ENCODE results near the gene BRD7.

Gene BRD7

DNA sequence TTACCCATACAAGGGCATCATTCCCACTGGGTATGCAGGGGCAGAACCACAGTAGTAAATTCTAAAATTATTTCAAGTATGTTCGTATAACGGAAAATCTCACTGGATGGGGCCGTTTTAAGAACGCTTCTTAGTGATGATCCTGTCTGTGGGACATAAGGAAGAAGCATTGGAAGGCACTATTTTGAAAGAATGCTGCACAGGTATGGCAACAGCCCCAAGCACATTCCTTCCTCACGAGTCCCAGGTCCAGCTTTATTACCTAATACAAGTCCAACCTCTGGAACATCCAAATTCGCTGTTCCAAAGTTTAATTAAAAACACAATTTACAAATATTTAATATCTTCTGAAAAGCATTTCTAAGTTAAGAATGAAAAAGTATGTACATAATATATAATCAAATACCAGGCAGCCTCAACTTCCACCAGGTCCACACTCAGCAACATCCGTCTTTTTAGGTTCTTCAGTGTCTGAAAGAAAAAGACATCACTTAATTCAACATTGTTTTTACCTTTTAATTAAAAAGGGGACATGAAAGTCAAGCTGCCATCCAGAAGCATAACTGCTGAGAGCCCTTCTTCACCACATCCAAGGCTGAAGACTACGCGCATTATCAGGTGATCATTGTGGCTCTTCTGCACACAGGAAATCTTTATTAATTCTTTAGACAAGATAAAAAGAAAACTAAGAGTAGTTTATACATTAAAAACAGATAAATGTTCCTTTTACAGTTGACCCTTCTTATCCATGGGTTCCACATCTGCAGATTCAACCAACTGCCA lies 49.8 kb downstream of the BRD7 start:
- Histone ChIP-seq H3K4me1 (ENCODE audit: control insufficient read depth, insufficient read depth, low read length) (no peaks in the 10 kb centered on the region), H3K27ac (ENCODE audit: extremely low read depth, low read depth, low read length) (no peak overlapping the region), H3K4me3 (ENCODE audit: low read depth, low read length) (no peak overlapping the region), H3K36me3 (ENCODE audit: control insufficient read depth in 2 of 2, insufficient read depth in 1 of 2, low read length in 2 of 2) (peaks cover 10 to 99% of the 10 kb centered on the region in 2 experiments), H3K9me3 (ENCODE audit: control insufficient read depth, insufficient read depth, low read depth, low read length) (no peaks in the 10 kb centered on the region)
- TF ChIP-seq ZNF184 (tag by site-specific recombination; IDR thresholded peaks at IDR 0.05) (no peak), ZNF544 (tag by site-specific recombination; IDR thresholded peaks at IDR 0.05) (no peak), ZNF274 (IDR thresholded peaks at IDR 0.05; ENCODE audit: low read length) (no peak), ZNF274 (tag by site-specific recombination; IDR thresholded peaks at IDR 0.05; ENCODE audit: borderline replicate concordance) (no peak), ZNF394 (tag by site-specific recombination; IDR thresholded peaks at IDR 0.05; ENCODE audit: borderline replicate concordance) (no peak), KLF7 (tag by site-specific recombination; IDR thresholded peaks at IDR 0.05; ENCODE audit: borderline replicate concordance) (no peak), ZBTB7A (tag by site-specific recombination; IDR thresholded peaks at IDR 0.05; ENCODE audit: low read depth) (no peak), SP7 (tag by site-specific recombination; IDR thresholded peaks at IDR 0.05) (no peak), RBAK (tag by site-specific recombination; IDR thresholded peaks at IDR 0.05) (no peak), ZNF623 (tag by site-specific recombination; IDR thresholded peaks at IDR 0.05) (no peak), ZNF112 (tag by site-specific recombination; IDR thresholded peaks at IDR 0.05) (no peak), ZNF324 (tag by site-specific recombination; IDR thresholded peaks at IDR 0.05) (no peak), ZFP41 (tag by site-specific recombination; IDR thresholded peaks at IDR 0.05; ENCODE audit: borderline replicate concordance) (no peak), ZNF114 (tag by site-specific recombination; IDR thresholded peaks at IDR 0.05) (no peak)
- TF ChIP-seq, protein P1, sequence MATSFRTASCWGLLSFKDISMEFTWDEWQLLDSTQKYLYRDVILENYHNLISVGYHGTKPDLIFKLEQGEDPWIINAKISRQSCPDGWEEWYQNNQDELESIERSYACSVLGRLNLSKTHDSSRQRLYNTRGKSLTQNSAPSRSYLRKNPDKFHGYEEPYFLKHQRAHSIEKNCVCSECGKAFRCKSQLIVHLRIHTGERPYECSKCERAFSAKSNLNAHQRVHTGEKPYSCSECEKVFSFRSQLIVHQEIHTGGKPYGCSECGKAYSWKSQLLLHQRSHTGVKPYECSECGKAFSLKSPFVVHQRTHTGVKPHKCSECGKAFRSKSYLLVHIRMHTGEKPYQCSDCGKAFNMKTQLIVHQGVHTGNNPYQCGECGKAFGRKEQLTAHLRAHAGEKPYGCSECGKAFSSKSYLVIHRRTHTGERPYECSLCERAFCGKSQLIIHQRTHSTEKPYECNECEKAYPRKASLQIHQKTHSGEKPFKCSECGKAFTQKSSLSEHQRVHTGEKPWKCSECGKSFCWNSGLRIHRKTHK (tag by site-specific recombination; IDR thresholded peaks at IDR 0.05): no peak
- TF ChIP-seq, protein P2, sequence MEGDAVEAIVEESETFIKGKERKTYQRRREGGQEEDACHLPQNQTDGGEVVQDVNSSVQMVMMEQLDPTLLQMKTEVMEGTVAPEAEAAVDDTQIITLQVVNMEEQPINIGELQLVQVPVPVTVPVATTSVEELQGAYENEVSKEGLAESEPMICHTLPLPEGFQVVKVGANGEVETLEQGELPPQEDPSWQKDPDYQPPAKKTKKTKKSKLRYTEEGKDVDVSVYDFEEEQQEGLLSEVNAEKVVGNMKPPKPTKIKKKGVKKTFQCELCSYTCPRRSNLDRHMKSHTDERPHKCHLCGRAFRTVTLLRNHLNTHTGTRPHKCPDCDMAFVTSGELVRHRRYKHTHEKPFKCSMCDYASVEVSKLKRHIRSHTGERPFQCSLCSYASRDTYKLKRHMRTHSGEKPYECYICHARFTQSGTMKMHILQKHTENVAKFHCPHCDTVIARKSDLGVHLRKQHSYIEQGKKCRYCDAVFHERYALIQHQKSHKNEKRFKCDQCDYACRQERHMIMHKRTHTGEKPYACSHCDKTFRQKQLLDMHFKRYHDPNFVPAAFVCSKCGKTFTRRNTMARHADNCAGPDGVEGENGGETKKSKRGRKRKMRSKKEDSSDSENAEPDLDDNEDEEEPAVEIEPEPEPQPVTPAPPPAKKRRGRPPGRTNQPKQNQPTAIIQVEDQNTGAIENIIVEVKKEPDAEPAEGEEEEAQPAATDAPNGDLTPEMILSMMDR (tag by site-specific recombination; IDR thresholded peaks at IDR 0.05): no peak
- TF ChIP-seq, protein P3, sequence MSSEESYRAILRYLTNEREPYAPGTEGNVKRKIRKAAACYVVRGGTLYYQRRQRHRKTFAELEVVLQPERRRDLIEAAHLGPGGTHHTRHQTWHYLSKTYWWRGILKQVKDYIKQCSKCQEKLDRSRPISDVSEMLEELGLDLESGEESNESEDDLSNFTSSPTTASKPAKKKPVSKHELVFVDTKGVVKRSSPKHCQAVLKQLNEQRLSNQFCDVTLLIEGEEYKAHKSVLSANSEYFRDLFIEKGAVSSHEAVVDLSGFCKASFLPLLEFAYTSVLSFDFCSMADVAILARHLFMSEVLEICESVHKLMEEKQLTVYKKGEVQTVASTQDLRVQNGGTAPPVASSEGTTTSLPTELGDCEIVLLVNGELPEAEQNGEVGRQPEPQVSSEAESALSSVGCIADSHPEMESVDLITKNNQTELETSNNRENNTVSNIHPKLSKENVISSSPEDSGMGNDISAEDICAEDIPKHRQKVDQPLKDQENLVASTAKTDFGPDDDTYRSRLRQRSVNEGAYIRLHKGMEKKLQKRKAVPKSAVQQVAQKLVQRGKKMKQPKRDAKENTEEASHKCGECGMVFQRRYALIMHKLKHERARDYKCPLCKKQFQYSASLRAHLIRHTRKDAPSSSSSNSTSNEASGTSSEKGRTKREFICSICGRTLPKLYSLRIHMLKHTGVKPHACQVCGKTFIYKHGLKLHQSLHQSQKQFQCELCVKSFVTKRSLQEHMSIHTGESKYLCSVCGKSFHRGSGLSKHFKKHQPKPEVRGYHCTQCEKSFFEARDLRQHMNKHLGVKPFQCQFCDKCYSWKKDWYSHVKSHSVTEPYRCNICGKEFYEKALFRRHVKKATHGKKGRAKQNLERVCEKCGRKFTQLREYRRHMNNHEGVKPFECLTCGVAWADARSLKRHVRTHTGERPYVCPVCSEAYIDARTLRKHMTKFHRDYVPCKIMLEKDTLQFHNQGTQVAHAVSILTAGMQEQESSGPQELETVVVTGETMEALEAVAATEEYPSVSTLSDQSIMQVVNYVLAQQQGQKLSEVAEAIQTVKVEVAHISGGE (tag by site-specific recombination; conservative IDR thresholded peaks at IDR 0.05; ENCODE audit: low read depth): no peak
- ChIA-PET POLR2A (no interaction called here), CTCF (interaction anchor here (3.0 kb wide), 1 partner anchor 8 kb away, joined by 14 read pairs; no protein-coding TSS in a partner anchor)

All from HEK293 (cell line).